Stimulated activated CD4-positive, alpha-beta T cell treated with anti-CD3 and anti-CD28 coated beads, Interleukin-2, amount 100 ng/mL, for 48 hours (primary cell): ENCODE data around the gene NRL.

Source experiments
- DNase-seq, 2 donors: peaks; one replicate each; pipeline ENCODE4 v3.0.0-alpha.2; 2020

The NRL gene

DNA sequence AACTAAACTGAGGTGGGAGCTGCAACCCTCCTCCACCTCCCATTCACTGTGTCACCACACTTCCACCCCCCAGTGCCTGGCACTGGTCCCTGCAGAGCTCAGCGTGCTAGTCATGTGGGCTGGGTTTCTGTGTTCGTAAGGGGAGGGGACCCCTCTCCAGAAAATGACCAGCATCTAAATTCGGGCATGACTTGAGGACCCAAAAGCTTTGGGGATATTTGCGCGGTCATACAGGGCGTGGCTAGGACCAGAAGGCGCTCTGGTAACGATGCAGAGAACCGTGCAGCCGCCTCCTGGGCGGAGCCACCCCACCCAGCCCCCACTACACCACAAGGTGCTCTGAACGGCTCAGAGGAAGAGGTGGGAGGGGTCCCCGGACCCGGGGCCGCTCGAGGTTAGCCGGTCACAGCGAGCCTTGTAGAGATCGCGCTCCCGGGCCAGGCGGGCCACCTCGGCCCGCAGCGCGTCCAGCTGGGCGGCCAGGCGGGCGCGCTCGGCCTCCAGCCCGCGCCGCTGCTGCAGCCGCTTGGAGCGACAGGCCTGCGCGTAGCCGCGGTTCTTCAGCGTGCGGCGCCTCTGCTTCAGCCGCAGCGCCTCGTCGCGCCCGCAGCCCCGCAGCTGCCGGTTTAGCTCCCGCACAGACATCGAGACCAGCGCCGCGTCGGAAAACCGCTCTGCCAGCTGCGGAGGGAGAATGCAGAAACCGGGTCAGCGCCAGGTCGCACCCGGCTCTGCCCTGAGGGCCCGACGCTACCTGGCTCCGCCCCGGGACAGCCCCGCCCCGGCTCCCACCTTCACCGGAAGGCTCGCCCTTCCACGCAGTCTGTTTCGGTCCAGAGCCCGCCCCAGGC lies 33.6 kb downstream of the NRL start:
- peak; percentile 49 to 58 for DNase-seq

DNA sequence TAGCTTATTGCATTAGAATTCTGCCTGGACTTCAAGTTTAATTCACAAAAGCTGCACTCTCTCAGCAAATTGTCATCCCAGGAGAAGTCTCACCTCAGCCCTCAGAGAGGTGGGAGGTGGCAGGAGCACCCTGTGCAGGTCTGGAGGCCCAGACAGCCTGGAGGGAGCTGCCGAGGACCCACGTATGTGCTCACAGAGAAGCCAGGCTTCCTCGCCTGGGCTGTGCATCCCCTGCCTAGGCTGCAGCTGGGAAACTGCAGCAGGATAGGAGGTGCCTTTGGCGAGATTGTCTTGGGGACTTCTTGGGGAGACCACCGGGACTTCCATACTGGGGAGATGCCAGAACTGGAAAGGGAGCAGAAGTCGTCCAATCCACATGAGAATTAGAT lies 34.6 kb downstream of the NRL start:
- no peak for DNase-seq

DNA sequence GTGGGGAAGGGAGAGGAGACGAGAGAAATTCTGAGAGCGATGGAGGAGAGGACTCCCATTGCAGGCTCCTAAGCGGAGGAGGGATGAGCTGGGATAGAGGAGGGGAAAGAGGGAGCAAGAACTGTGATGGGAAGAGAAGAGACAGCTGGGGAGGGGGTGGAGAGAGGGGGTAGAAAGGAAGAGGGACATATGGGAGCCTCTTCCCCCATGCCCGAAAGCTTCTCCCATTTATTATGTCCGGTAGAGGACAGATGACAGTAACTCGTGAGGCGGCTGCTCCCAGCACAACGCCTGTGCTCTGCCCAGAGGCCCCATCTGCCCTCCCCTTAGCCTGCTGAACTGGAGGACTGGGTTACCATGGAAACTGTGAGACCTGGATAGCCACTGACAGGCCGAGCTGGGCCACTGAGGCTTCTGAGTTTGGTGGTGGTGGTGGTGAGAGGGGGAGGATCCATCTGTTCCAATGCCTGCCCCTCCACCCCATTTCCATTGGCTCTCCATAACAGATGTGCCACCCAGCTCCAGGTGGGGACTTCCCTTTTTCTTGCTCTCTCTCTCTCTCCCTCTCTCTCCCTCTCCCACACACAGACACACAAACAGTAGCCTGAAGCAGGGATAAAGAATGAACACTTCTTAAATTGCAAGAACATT lies 35.1 kb downstream of the NRL start:
- no peak for DNase-seq

- DNase-seq: no peak
Observed at GRCh38 chr14:24078146-24078545, 36.6 kb downstream of the NRL start.

DNA sequence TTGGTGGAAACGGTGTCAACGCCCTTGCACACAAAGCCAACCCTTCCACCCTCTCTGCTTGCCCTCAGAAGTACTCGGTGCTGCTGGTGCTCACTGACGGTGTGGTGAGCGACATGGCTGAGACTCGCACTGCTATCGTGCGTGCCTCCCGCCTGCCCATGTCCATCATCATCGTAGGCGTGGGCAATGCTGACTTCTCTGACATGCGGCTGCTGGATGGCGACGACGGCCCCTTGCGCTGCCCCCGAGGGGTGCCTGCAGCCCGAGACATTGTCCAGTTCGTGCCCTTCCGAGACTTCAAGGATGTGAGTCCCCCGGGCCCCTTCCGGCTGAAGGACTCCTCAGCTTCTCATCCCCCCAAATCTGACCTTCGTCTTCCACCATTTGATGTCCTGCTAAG lies 37.7 kb downstream of the NRL start:
- no peak for DNase-seq

DNA sequence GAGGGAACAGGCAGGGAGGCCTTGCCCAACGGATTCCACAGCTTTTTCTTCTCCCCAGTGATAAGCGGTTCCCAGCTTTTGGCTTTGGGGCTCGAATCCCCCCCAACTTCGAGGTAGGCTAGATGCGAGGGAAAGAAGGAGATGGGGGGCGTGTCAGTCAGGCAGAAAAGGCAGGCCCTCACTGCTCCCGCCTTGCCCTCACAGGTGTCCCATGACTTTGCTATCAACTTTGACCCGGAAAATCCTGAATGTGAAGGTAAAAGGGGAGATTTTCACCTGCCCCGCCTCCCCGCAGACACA lies 38.5 kb downstream of the NRL start:
- DNase-seq: no peak

DNA sequence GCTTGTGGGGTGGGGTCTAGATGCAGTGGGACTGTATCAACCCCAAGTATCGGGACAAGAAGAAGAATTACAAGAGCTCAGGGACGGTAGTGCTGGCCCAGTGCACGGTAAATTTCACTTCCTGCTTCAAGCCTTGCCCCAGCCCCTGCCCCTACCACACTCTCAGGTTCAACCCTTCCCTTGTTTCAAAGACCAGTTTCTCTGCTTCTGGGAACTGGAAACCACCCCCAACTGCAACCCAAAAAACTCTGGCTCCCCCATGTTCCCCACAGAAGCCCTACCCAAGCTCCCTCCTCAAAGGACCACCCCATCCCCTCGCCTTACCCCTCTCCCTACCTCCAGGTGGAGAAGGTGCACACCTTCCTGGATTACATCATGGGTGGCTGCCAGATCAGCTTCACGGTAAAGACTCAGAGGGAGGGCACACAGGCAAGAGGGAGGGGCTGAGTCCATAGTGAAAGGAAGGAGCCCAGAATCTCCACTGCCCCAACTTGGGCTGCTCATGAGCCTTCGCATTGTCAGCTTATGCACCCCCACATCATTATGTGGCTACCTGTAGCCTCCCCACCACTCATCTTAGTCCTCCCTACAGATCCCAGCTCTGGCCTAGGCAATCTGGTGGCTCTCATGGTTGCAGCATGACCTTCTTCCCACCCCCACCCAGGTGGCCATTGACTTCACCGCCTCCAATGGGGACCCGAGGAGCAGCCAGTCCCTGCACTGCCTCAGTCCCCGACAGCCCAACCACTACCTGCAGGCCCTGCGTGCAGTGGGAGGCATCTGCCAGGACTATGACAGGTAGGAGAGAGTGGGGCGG lies 39.1 kb downstream of the NRL start:
- DNase-seq: no peak

DNA sequence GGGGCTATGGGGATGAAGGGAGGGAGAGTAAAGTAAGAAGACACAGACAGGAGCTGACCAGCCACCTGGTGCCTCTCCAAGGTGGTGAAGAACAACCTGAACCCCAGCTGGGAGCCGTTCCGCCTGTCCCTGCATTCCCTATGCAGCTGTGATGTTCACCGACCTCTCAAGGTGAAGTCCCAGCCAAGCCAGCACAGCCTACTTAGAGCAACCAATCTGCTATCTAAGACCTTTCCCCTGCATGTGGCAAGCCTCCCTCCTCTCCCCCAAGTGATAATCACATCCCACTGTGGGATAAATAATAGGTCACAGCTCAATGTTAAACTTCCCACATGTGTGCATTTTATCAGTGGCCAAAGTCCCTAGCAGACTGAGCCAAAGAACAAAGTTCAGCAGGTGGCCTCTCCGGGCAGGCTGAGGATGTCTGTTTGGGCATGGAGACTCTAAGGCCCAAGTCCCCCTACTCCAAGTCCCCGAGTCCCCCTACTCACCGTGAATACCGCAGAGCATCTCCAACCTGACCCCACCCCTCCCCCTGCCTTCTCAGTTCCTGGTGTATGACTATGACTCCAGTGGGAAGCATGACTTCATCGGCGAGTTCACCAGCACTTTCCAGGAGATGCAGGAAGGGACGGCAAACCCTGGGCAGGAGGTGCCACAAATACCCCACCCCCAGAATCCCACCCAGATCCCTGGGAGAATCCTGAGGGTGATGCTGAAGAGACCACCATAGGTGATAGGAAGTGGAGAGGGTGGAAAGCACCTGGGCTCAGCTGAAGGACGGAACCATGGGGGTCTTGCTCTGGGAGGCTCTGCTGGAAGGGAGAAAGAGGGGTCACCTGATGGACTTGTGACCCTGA lies 39.9 kb downstream of the NRL start:
- no peak for DNase-seq

DNA sequence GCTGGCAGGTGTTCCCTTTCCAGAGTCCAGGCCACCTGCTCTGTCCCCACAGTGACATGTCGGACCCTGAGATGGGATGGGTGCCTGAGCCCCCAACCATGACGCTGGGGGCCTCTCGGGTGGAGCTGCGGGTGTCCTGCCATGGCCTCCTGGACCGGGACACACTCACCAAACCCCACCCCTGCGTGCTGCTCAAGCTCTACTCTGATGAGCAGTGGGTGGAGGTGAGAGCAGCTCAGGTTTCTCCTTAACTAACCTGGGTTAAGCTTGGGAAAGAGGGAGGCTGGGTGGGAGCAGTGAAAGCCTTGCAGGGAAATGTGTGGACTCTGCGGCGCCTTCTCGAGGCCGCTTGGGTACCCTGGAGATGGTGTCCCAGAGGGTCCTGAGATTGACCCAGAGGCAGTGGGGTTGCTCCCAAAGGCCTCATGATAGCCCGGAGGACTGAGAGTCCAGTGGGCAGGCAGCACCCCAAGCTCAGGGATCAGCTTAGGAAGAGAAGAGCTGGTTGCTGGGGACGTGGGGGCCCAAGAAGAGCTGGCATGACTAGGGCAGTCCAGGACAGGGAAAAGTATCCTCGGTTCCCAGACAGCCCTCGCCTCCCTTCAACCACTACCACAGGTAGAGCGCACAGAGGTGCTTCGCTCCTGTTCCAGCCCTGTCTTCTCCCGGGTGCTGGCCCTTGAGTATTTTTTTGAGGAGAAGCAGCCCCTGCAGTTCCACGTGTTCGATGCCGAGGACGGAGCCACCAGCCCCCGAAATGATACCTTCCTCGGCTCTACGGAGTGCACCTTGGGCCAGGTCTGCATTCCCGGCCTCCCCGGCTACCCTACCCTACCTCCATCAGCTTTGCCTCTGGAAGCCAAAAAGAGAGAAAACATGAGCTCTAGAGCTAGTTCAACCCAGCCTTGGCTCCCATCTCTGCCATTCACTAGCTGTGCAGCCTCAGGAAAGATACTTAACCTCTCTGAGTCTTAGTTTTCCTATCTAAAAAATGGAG lies 41.6 kb downstream of the NRL start:
- no peak for DNase-seq

GRCh38 chr14:24072436-24072835 lies 42.3 kb downstream of the NRL start:
- DNase-seq: no peak

- no peak for DNase-seq
Observed at GRCh38 chr14:24071836-24072430, 42.8 kb downstream of the NRL start.

DNA sequence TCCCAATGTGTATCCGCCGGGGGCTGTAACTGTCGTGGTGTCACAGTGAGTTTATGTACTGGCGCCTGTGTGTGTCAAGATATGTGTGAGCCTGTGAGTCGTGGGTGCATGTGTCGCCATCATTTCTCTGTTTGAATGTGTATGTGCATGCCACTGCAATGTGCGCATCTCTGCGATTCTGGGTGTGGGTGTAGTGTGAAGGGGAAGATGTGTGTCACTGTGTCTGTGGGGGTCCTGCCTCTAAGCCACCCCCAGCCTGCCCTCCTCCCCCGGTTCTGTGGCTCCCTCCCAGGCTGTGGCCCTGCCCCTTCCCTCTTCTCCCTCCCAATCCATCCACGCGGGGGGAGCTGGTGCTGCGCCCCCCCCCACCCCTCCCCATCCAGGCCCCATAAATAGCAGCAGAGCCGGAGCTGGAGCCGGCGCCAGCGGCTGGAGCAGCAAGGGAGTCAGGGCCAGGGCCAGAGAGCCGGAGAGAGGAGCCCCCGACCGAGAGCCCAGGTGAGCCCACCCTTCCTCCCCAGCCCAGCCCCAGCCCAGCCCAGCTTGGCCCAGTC lies 43.5 kb downstream of the NRL start, which contains the start of gene CPNE6:
Gene CPNE6, plus strand, starts transcription at position 419 of the 554 bp plus-strand sequence. CDS start 1,375 bp downstream, outside the sequence.
- peak in 1 of 2 donors; percentile 38 for DNase-seq

DNA sequence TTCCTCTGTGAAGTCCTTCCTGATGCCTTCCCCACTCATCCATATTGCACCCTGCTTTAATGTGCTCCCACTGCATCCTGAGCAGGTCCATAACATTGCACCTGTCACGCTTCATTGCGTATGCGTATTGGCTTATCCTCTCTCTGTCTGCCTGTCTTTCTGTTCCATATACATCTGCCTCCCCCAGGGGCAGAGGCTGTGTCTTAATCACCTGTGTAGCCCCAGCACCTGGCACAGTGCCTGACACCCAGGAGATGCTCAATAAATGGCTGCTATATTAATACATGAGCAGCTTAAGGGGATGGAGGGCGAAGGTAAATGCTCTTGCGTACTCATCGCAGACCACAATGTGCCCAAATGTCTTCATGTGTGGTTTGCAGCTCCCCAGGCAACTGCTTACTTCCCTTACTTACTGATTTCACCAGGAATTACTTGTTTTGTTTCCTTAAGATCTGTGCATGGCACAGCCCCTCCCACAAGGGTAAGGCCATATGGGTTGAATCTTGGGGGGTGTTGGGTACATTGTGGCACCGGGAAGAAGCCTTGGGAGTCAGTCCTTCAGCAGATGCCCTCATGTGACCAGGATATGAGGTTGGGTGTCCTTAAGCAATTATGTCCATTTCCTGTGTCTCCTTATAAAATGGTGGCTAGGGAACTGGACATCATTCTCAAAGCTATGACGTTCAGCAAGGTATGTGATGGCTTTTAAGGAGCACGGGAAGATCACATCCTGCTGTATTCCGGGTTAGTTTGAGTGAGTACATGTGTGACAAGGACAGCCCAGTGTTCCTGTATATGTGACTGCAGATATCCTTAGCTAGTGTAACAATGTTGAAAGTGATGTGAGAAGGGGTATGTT lies 44.2 kb downstream of the NRL start:
- no peak for DNase-seq

- no peak for DNase-seq
Observed at GRCh38 chr14:24069411-24069735, 45.4 kb downstream of the NRL start.

GRCh38 chr14:24068711-24069410 lies 45.9 kb downstream of the NRL start:
- DNase-seq: no peak

- no peak for DNase-seq
Observed at GRCh38 chr14:24067133-24068082, 47.3 kb downstream of the NRL start.

- DNase-seq: no peak
Observed at GRCh38 chr14:24066496-24067132, 48.1 kb downstream of the NRL start.
